SK-N-SH treated with all-trans-retinoic acid at 6 μM for 48 hours (cell line): ENCODE data around the gene CAMK2A.

Source experiments
- CSDC2 ChIP-seq: fragments of 250-450 bp; sonication (Bioruptor Pico); IDR thresholded peaks from 2 replicates; pipeline ENCODE4 v1.5.0; 2020; ENCODE audit warnings: mild to moderate bottlenecking, moderate library complexity
- GLIS3 ChIP-seq: fragments of 250-450 bp; sonication (Bioruptor Pico); IDR thresholded peaks from 2 replicates; pipeline ENCODE4 v1.5.0; 2020; ENCODE audit warnings: mild to moderate bottlenecking, moderate library complexity
- TSHZ2 ChIP-seq: fragments of 250-450 bp; sonication (Bioruptor Pico); IDR thresholded peaks from 2 replicates; pipeline ENCODE4 v1.5.0; 2020; ENCODE audit warnings: mild to moderate bottlenecking, moderate library complexity

GRCh38 chr5:150329038-150329437 lies 39.5 kb upstream of the CAMK2A start:
- TF ChIP-seq GLIS3 (no peak), CSDC2 (CRISPR knock-in tag) (no peak), TSHZ2 (CRISPR knock-in tag) (no peak)
